Vagina (tissue), 2 donors: ENCODE data around the gene DNMT3B. TPM values are rescaled to one million over a fixed set of nuclear protein-coding genes. Genes with fewer than 3 reads are reported as not detected.
A peak's percentile ranks its signal among the peaks of the same experiment; 100 is the strongest.

Source experiments
- DNase-seq, 2 donors: peaks; one replicate each; pipeline ENCODE4 v3.0.0-alpha.2; 2017; ENCODE audit errors: extremely low spot score in 2 of 2
- H3K27ac ChIP-seq: fragments of 200-600 bp; sonication (generic); one replicate; pipeline ENCODE4 v1.5.1; 2019
- H3K27me3 ChIP-seq: fragments of 200-600 bp; sonication (generic); one replicate; pipeline ENCODE4 v1.5.1; 2019
- H3K36me3 ChIP-seq, 2 donors: fragments of 200-600 bp; sonication (generic); one replicate each; pipeline ENCODE4 v1.5.1; 2017 to 2019
- H3K4me1 ChIP-seq: fragments of 200-600 bp; sonication (generic); one replicate; pipeline ENCODE4 v1.5.1; 2019
- H3K4me3 ChIP-seq, 2 donors: fragments of 200-600 bp; sonication (generic); 1 replicate in 1 of 2; 2 replicates in 1 of 2; pipeline ENCODE4 v1.5.1; 2016 to 2019
- H3K9me3 ChIP-seq: fragments of 200-600 bp; sonication (generic); one replicate; pipeline ENCODE4 v1.5.1; 2019
- POLR2A ChIP-seq, 2 donors: fragments of 450-650 bp; IDR thresholded peaks; one replicate each; pipeline ENCODE4 v1.6.1; 2017; ENCODE audit warnings: antibody characterized with exemption in 2 of 2, mild to moderate bottlenecking in 2 of 2, moderate library complexity in 2 of 2
- POLR2AphosphoS5 ChIP-seq, 2 donors: sonication (generic); formaldehyde crosslinking; IDR thresholded peaks; one replicate each; pipeline ENCODE4 v1.9.0; 2017; ENCODE audit warnings: antibody characterized with exemption in 2 of 2, mild to moderate bottlenecking in 2 of 2, low read depth in 1 of 2; ENCODE audit not compliant: insufficient read depth in 1 of 2
- intact Hi-C: fragments of 100-400 bp; cut with DNase I; formaldehyde crosslinking; loops from one replicate; pipeline ENCODE4 v1.15.1; 2023
- total RNA-seq: library from RNA; depleted of rRNA; stranded (reverse); fragments of >200 nt; gene quantifications from one replicate; pipeline ENCODE4 v1.2.3, GENCODE V29; 2016
- TF ChIP-seq, protein P1 (sequence below), 3 experiments: fragments of 450-650 bp in 2 of 3; fragments of 200-600 bp in 1 of 3; sonication (generic) in 1 of 3; IDR thresholded peaks; one replicate each; pipeline ENCODE4 v1.5.1; 2017 to 2019; ENCODE audit warnings: antibody characterized with exemption in 3 of 3, mild to moderate bottlenecking in 2 of 3, moderate library complexity in 2 of 3

DNMT3B gene
- total RNA-seq, 1 donor from 2014 or later = 1.2 TPM

DNA sequence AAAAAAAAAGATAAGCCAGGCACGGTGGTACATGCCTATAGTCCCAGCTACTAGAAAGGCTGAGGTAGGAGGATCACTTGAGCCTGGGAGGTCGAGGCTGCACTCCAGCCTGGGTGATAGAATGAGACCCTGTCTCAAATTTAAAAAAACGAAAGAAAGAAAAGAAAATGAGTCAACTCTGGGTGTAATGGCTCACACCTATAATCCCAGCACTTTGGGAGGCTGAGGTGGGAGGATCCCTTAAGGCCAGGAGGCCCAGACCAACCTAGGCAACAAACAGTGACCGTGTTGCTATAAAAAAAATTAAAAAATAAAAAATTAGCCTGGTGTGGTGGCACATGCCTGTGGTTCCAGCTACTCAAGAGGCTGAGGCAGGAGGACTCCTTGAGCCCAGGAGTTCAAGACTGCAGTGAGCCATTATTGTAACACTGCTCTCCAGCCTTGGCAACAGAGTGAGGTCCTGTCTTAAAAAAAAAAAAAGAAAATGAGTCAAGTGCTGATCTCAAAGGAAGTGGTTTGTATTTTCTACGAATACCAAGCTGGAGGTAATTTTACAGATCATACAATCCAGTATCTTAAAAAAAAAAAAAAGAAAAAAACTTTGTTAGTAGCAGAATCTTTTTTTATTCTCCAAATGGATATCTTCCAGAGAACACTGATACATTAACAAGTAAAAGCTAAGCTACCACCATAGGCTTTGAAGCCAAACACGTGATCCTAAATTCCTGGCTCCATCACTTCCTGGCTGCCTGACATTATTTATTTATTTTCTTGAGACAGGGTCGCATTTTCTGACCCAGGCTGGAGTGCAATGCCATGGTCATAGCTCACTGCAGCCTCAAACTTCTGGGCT lies 24.6 kb upstream of the DNMT3B start:
- Histone ChIP-seq H3K4me1 (peaks cover 10% of the 10 kb centered on the region), H3K27ac (no peak overlapping the region), H3K27me3 (no peaks in the 10 kb centered on the region), H3K9me3 (no peaks in the 10 kb centered on the region), H3K4me3 (no peak overlapping the region), H3K36me3 (no peaks in the 10 kb centered on the region)
- TF ChIP-seq POLR2A (IDR thresholded peaks at IDR 0.05) (no peak), POLR2AphosphoS5 (IDR thresholded peaks at IDR 0.05; ENCODE audit: insufficient read depth in 1 of 2, low read depth in 1 of 2) (no peak)
- TF ChIP-seq, protein P1, sequence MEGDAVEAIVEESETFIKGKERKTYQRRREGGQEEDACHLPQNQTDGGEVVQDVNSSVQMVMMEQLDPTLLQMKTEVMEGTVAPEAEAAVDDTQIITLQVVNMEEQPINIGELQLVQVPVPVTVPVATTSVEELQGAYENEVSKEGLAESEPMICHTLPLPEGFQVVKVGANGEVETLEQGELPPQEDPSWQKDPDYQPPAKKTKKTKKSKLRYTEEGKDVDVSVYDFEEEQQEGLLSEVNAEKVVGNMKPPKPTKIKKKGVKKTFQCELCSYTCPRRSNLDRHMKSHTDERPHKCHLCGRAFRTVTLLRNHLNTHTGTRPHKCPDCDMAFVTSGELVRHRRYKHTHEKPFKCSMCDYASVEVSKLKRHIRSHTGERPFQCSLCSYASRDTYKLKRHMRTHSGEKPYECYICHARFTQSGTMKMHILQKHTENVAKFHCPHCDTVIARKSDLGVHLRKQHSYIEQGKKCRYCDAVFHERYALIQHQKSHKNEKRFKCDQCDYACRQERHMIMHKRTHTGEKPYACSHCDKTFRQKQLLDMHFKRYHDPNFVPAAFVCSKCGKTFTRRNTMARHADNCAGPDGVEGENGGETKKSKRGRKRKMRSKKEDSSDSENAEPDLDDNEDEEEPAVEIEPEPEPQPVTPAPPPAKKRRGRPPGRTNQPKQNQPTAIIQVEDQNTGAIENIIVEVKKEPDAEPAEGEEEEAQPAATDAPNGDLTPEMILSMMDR (IDR thresholded peaks at IDR 0.05) = no peak
- intact Hi-C loops = no loop called here
- DNase-seq = no peak

DNA sequence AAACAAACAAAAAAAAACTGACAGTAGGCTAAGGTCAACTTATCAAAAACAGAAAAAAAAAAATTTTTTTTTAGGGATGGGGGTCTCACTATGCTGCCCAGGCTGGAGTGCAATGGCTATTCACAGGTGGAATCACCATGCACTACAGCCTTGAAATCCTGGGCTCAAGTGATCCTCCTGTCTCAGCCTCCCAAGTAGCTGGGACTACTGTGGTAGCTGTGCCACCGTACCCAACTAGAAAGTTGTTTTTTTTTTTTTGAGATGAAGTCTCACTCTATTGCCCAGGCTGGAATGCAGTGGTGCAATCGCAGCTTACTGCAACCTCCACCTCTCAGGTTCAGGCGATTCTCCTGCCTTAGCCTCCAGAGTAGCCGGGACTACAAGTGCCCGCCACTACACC lies 21.0 kb upstream of the DNMT3B start:
- H3K4me1 ChIP-seq = peaks cover 21% of the 10 kb centered on the region
- H3K27ac ChIP-seq = no peak overlapping the region
- no peaks in the 10 kb centered on the region for H3K27me3 ChIP-seq
- TF ChIP-seq, protein P1 (IDR thresholded peaks at IDR 0.05) = no peak
- TF ChIP-seq POLR2AphosphoS5 (IDR thresholded peaks at IDR 0.05; ENCODE audit: insufficient read depth in 1 of 2, low read depth in 1 of 2) (no peak), POLR2A (IDR thresholded peaks at IDR 0.05) (no peak)
- DNase-seq = no peak
- intact Hi-C loops = no loop called here
- no peaks in the 10 kb centered on the region for H3K9me3 ChIP-seq
- no peaks in the 10 kb centered on the region for H3K36me3 ChIP-seq
- no peak overlapping the region for H3K4me3 ChIP-seq

DNA sequence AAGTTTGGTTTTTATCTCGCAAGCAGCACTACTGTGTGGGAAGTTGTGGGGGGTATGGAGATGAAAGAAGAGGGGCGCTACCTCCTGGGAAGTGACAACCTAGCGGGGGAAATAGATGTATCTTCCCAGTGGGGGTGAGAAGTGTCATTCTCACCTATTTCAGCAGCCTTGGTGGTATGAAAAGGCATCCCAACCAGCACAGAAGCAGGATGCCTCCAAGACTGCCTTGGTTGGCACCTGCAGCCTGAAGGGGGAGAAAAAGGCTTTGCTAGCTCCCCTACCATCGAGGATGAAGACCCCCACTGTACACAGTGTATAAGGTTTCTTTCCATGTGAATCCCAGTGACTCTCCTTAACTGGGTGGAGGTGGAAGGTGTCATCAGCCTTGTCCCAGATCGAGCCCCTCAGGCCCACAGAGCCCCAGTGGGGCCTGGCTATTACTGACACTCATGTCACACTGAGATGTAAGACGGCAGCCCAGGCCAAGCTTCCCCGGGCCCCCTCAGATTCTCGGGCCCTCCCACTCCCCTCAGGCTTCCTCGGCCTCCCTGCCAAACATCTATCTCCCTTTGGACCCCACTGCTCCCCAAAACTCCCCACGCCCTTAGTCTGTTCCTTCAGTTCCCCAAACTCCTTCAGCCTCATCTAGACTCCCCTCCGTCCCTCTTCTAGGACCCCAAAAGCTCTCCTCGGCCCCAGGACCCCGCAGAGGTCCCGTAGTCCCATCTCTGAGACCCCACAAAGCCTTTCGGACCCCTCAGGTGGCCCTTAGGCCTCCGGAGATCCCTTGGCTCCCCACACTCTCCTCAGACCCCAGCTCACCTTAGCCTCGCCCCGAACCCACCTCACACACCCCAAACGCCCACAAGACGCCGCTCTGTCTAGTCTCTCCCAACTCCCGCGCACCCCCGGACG lies 19.6 kb upstream of the DNMT3B start:
- Histone ChIP-seq H3K27ac (peak overlapping the region; percentile 86), H3K36me3 (no peaks in the 10 kb centered on the region)

DNA sequence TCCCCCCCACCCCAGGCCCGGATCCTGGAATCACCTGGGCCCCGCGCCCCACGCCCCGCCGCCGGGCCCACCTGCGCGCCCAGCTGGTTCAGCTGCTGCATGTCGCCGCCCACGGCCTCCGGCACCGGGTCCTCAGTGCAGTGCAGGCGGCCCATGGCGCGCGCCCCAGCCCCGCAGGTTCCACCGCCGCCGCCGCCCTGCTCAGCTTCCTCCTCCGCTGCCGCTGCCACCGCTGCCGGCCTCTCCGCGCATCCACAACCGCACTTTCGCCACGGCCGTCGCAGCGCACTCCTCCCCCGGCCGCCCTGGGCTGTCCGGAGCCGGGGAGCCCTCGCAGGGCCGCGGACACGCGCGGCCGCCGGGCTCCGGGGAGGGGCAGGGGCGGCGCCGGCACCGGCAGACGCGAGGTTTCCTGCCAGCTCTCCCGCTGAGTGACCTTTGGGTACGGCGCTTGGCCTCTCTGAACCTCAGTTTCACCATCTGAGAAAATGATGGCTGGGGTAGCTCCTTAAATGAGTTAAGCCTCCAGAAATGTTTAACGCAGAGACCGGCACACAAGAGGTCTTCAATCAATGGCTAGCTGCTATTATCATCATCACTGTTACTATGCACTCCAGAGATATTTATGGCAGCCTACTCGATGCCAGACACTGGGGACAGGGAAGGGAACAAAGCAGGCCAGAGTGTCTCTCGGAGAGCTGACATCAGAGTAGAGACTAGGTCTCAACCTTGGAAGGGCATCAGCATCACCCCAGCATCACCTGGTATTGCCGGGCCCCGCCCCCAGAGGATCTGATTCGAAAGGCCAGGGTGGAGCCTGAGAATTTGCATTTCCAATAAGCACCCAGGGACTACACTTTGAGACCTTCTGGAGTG lies 18.7 kb upstream of the DNMT3B start, which contains the start of gene COMMD7:
TSS of gene COMMD7 (minus strand) at position 231 of the 876 bp plus-strand sequence. CDS start at position 155, 76 bp downstream.
- DNase-seq = no peak
- peak within 1 kb of the TSS; percentile 75 to 89 for H3K4me3 ChIP-seq
- no peaks in the 10 kb centered on the region for H3K27me3 ChIP-seq
- H3K4me1 ChIP-seq = peaks cover 21% of the 10 kb centered on the region
- peak within 1 kb of the TSS; percentile 86 for H3K27ac ChIP-seq
- intact Hi-C loops = no loop called here
- no peaks in the 10 kb centered on the region for H3K36me3 ChIP-seq
- TF ChIP-seq, protein P1 (IDR thresholded peaks at IDR 0.05) = no peak
- no peak for TF ChIP-seq POLR2AphosphoS5 (IDR thresholded peaks at IDR 0.05; ENCODE audit: insufficient read depth in 1 of 2, low read depth in 1 of 2)
- no peaks in the 10 kb centered on the region for H3K9me3 ChIP-seq

More for the DNA sequence above, 19.6 kb upstream of the DNMT3B start:
- Histone ChIP-seq H3K27me3 (no peaks in the 10 kb centered on the region), H3K9me3 (no peaks in the 10 kb centered on the region), H3K4me1 (peaks cover 21% of the 10 kb centered on the region), H3K4me3 (peak overlapping the region; percentile 75 to 89)
- TF ChIP-seq POLR2A (IDR thresholded peaks at IDR 0.05) (no peak), POLR2AphosphoS5 (IDR thresholded peaks at IDR 0.05; ENCODE audit: insufficient read depth in 1 of 2, low read depth in 1 of 2) (no peak)
- TF ChIP-seq, protein P1 (IDR thresholded peaks at IDR 0.05) = no peak
- DNase-seq = no peak
- intact Hi-C loops = no loop called here
